Skin of body (tissue), 2 donors: ENCODE results near the gene FOXRED2. TPM values are rescaled to one million over a fixed set of nuclear protein-coding genes. Genes with fewer than 3 reads are reported as not detected.
A peak's percentile ranks its signal among the peaks of the same experiment; 100 is the strongest.
"Not testable (repeated sequence)": the region's sequence is repeated elsewhere in the genome, so short reads cannot be mapped to it uniquely, and the experiment has no call there.

Experiments used
- DNase-seq: peaks from one replicate; lab custom pipeline; 2025; lab: John Stamatoyannopoulos, UW
- total RNA-seq: library from RNA; depleted of rRNA; stranded (reverse); fragments of >200 nt; gene quantifications from one replicate; pipeline ENCODE4 v1.2.3, GENCODE V29; 2014

The FOXRED2 gene
- total RNA-seq, 1 donor from 2014 or later: 6.7 TPM

DNA sequence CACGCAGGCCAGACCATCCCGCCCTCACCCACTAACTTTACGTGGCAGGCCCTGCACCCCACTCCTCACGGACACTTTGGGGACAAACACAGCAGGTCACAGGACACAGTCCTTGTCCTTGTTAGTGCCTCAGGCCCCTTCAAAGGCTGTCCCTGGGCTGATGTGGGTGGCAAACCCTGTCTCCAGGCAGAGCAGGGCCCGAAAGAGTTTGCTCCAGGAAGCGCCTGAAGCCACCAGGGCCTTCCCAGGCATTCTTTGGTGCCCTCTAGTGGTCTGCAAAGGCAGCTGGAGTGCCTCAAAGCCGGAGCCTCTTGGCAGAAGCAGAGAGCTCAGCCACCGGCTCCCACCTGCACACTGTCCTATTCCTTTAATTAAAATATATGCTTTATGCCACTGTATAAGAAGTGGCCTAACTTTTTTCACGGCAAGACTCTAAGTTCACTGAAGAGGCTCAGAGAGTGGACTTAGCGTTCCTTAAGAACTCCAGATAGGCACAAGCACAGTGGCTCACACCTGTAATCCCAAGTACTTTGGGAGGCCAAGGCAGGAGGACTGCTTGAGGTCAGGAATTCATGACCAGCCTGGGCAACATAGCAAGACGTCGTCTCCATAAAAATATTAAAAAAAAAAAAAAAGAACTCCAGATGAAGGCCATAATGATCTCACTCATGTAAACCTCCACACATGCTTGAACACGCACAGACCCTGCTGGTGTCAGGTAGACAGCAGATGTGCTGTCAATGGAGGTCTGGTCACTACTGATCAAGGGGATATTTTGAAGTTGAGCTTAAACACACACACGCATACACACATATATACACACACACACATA is 36.5 kb downstream of the FOXRED2 start:
- DNase-seq: peak; percentile 78

DNA sequence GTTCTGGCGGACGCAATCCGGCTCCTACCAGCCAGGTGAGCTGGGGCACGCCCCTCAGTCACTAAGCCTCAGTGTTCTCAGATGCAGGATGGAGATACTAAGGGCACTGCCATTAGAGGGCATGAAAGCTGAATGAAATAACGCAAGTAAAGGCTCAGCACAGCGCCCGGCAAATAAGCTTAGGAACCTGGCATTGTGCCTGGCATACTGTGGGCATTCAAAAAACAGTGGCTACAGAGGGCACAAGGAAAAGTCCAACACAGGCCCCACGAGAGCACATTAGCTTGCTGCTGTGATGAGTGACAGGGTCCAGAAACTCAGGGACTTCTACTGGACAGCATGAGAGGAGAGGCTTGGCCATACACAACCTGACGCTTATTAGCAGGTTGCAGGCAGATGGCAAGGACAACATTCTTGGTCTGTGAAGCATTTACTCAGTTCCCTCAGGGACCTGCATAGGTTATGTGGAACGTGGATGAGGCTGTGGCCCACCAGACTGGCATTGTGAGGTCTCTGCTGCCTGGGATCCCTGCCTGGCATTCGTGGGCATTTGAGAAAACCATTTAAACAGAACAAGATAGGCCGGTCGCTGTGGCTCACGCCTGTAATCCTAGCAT is 37.6 kb downstream of the FOXRED2 start:
- no peak for DNase-seq

- no peak for DNase-seq
Observed at GRCh38 chr22:36467946-36468345, 38.9 kb downstream of the FOXRED2 start.

- DNase-seq: no peak
Observed at GRCh38 chr22:36467042-36467810, 39.6 kb downstream of the FOXRED2 start.

DNA sequence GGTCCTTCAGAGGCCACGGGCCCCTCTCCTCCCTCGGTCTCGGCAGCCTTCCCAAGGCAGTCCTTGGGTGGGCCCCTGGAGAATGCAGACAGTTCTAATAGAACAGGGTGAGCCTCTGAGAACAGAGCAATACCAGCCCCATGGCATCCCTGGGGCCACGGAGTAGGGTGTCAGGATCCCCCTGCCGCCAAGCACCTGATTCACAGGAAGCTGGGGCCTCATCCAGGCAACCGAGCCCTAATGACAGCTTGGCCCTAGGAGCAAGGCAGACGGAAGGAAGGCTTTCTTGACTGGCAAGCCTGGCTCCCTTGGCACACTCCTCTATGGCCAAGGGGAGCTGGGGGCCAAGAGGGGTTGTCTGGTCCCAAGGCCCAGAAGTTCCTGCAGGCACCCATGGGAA is 40.6 kb downstream of the FOXRED2 start:
- DNase-seq: no peak

- DNase-seq: no peak
Observed at GRCh38 chr22:36465232-36466021, 41.4 kb downstream of the FOXRED2 start.

GRCh38 chr22:36464715-36465231 is 42.1 kb downstream of the FOXRED2 start:
- no peak for DNase-seq

DNA sequence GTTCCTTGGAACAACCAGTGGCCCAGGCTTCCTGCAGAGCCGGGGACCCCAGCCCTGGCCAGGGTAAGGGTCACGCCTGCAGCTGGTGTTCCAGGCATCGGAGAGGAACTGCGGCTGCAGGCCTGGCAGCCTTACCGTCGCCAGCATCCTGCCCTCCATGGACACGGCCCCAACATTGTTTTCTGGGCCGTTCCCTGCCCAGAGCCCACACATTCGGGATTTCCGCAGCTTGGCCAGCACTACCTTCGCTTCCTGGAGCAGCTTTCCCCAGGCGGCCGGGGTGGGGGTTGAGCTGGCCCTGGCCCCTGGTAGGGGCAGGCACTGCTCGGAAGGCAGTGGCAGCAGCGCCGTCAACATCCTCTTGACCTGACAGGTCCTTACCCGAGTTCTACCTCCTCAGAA is 43.1 kb downstream of the FOXRED2 start:
- DNase-seq: no peak

DNA sequence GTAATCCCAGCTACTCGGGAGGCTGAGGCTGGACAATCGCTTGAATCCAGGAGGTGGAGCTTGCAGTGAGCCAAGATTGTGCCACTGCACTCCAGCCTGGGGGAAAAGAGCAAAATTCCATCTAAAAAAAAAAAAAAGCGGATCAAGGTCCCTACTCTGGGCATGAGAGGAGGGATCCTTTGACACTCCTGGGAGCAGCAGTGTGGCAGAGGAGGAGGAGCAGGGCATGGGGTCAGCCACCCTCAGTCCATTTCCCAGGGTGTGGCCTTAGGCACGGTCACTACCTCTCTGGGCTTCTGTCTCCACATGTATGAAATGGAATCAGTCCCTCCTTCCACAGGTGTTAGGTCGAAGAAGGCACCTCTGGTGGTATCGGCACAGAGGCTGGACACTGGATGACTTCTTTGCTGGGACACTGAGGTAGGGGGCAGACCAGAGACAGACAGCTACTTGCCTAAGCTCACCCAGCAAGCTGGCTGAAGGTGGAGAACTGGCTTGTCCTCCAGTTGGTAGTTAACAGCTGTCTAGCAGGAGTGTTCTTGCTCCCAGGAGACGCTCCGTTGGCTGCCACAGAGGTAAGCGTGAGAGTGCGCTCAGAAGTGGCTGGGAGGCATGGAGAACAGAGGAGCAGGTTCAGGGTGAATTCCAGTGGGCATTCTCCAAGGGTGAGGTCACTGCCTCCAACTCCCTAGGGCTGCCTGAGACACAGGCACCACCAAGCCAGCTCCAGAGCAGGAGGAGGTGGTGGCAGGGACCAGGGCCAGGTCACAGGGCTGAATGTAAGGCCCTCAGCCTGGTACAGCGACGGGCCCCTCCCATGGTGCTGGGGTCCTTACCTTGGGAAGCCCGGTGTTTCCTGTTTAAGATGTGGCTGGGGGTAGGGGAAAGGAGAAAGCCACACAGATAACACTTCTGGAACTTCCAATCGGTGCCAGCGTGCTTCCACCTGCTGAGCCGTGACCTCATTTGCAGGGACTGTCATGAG is 44.9 kb downstream of the FOXRED2 start:
- peak; percentile 40 for DNase-seq

- no peak for DNase-seq
Observed at GRCh38 chr22:36460202-36460601, 46.6 kb downstream of the FOXRED2 start.

DNA sequence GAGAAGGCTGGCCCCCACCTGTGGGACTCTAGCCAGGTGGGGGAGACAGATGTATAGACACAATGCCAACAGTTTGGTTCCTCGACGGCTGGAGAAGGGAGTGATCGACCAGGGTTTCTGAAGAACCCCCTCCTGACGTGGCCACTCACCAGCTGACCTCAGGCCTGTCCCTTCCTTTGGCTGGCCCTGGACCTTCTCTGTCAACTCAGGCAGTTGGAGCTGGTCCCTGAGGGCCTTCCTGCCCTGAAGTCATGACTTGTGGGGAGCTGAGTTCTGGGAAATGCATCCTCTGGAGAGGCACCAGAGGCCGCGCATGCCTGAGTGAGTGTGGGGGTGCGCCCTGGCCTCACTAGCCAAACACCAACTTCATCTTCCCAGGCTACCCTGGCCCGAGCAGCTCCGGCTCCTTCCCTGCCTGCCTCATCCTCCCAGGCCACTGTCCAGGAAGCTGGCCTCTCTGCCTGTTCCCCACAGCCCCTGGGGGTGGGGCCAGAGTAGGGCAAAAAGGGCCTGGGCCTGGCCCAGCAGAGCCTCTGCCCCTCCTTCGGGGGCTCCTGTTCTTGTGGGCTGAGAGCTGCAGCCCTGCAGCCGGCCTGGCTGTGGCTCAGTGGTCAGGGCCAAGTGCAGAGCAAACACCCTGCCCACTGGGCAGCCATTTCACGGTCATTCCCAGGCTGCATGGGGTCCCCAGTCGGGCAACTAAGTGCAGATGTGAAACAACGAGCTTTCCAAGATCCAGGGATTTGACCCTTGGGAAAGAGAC is 49.0 kb downstream of the FOXRED2 start:
- no peak for DNase-seq

DNA sequence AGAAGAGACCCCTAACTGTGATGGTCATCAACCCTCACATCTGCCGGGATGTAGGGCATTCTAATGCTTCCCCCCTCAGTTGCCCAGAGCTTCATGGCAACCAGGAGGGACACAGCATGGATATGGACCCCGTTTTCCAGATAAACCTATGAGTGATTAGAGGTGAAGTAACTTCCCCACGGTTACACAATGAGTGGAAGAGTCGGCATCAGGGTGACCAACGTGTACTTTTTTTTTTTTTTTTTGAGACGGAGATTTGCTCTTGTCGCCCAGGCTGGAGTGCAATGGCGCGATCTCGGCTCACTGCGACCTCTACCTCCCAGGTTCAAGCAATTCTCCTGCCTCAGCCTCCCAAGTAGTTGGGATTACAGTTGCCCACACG is 50.4 kb downstream of the FOXRED2 start:
- DNase-seq: no peak

GRCh38 chr22:36455571-36456463 is 51.0 kb downstream of the FOXRED2 start:
- no peak for DNase-seq

GRCh38 chr22:36454916-36455570 is 51.8 kb downstream of the FOXRED2 start:
- DNase-seq: no peak

- DNase-seq: no peak
Observed at GRCh38 chr22:36453855-36454378, 52.9 kb downstream of the FOXRED2 start.

- DNase-seq: not testable (repeated sequence)
Observed at GRCh38 chr22:36452978-36453607, 53.7 kb downstream of the FOXRED2 start.
